Uterus (tissue), 4 donors: ENCODE results near the gene SMOC1. TPM values are rescaled to one million over a fixed set of nuclear protein-coding genes. Genes with fewer than 3 reads are reported as not detected.

Source experiments
- DNase-seq, 2 donors: peaks; one replicate each; pipeline ENCODE4 v3.0.0-alpha.2; 2019 to 2020
- H3K27ac ChIP-seq, 2 donors: fragments of 200-600 bp; sonication (generic); 1 replicate in 1 of 2; 2 replicates in 1 of 2; pipeline ENCODE4 v1.5.1; 2016 to 2018
- H3K27me3 ChIP-seq, 2 donors: fragments of 200-600 bp; sonication (generic); one replicate each; pipeline ENCODE4 v1.5.1; 2018 to 2019; ENCODE audit warnings: control low read depth in 1 of 2
- H3K36me3 ChIP-seq, 2 donors: fragments of 200-600 bp; sonication (generic); one replicate each; pipeline ENCODE4 v1.5.1; 2019; ENCODE audit warnings: control low read depth in 1 of 2
- H3K4me1 ChIP-seq, 2 donors: fragments of 200-600 bp; sonication (generic); one replicate each; pipeline ENCODE4 v1.5.1; 2018 to 2019; ENCODE audit warnings: control low read depth in 1 of 2
- H3K4me3 ChIP-seq, 2 donors: fragments of 200-600 bp; sonication (generic); 1 replicate in 1 of 2; 2 replicates in 1 of 2; pipeline ENCODE4 v1.5.1; 2018 to 2019; ENCODE audit warnings: mild to moderate bottlenecking in 1 of 2
- H3K9me3 ChIP-seq, 2 donors: fragments of 200-600 bp; sonication (generic); one replicate each; pipeline ENCODE4 v1.5.1; 2019; ENCODE audit warnings: control low read depth in 1 of 2
- CTCF ChIP-seq, 4 experiments: fragments of 200-600 bp in 2 of 4; fragments of 450-650 bp in 2 of 4; sonication (generic) in 2 of 4; IDR thresholded peaks; one replicate each; pipeline ENCODE4 v1.5.1; 2016 to 2019; ENCODE audit warnings: antibody characterized with exemption in 4 of 4, mild to moderate bottlenecking in 2 of 4, moderate library complexity in 1 of 4
- POLR2A ChIP-seq, 2 donors: fragments of 450-650 bp; IDR thresholded peaks; one replicate each; pipeline ENCODE4 v1.6.1; 2016; ENCODE audit warnings: antibody characterized with exemption in 2 of 2, mild to moderate bottlenecking in 1 of 2, moderate library complexity in 1 of 2
- intact Hi-C: fragments of 100-400 bp; cut with DNase I; formaldehyde crosslinking; loops from one replicate; pipeline ENCODE4 v1.15.1; 2023; ENCODE audit warnings: low total_unique reads
- total RNA-seq, 4 donors: library from RNA; depleted of rRNA in 3 of 4; stranded (reverse); fragments of >200 nt in 3 of 4; gene quantifications; one replicate each; pipeline versions ENCODE4 v1.1.0 to v1.2.4, GENCODE V29; 2014 to 2023
- donor health status: DM: yes; HTN: yes; CAD: no.

Gene SMOC1
- total RNA-seq, 4 donors from 2014 or later: 0.59 to 2.1 (median 2.0) TPM; not detected in 1

- TF ChIP-seq POLR2A (IDR thresholded peaks at IDR 0.05) (no peak), CTCF (IDR thresholded peaks at IDR 0.05) (no peak)
- no peaks in the 10 kb centered on the region for H3K4me1 ChIP-seq
- no peaks in the 10 kb centered on the region for H3K9me3 ChIP-seq
- no peak for DNase-seq
- intact Hi-C loops: no loop called here
- no peak overlapping the region for H3K27ac ChIP-seq
- no peak overlapping the region for H3K4me3 ChIP-seq
- H3K27me3 ChIP-seq: no peaks in the 10 kb centered on the region
- H3K36me3 ChIP-seq: no peaks in the 10 kb centered on the region
Measured at GRCh38 chr14:69844171-69844570, 35.0 kb upstream of the SMOC1 start.

GRCh38 chr14:69845050-69845581, 34.1 kb upstream of the SMOC1 start:
- intact Hi-C loops: no loop called here
- no peaks in the 10 kb centered on the region for H3K4me1 ChIP-seq
- TF ChIP-seq CTCF (IDR thresholded peaks at IDR 0.05) (no peak), POLR2A (IDR thresholded peaks at IDR 0.05) (no peak)
- H3K27me3 ChIP-seq: no peaks in the 10 kb centered on the region
- H3K36me3 ChIP-seq: no peaks in the 10 kb centered on the region
- no peak overlapping the region for H3K27ac ChIP-seq
- H3K9me3 ChIP-seq: no peaks in the 10 kb centered on the region
- H3K4me3 ChIP-seq: no peak overlapping the region
- DNase-seq: no peak

- H3K4me1 ChIP-seq: no peaks in the 10 kb centered on the region
- H3K27ac ChIP-seq: no peak overlapping the region
- no peaks in the 10 kb centered on the region for H3K9me3 ChIP-seq
- H3K27me3 ChIP-seq: no peaks in the 10 kb centered on the region
- TF ChIP-seq CTCF (IDR thresholded peaks at IDR 0.05) (no peak), POLR2A (IDR thresholded peaks at IDR 0.05) (no peak)
- H3K4me3 ChIP-seq: no peak overlapping the region
- no peak for DNase-seq
- intact Hi-C loops: no loop called here
- H3K36me3 ChIP-seq: no peaks in the 10 kb centered on the region
Measured at GRCh38 chr14:69845787-69846186, 33.4 kb upstream of the SMOC1 start.

- no peak for TF ChIP-seq POLR2A (IDR thresholded peaks at IDR 0.05)
- no peak for TF ChIP-seq CTCF (IDR thresholded peaks at IDR 0.05)
Measured at GRCh38 chr14:69848156-69848555, 31.1 kb upstream of the SMOC1 start.

GRCh38 chr14:69848903-69849391, 30.3 kb upstream of the SMOC1 start:
- DNase-seq: no peak
- H3K36me3 ChIP-seq: no peaks in the 10 kb centered on the region
- intact Hi-C loops: no loop called here
- no peak overlapping the region for H3K4me3 ChIP-seq
- no peaks in the 10 kb centered on the region for H3K9me3 ChIP-seq
- no peaks in the 10 kb centered on the region for H3K27me3 ChIP-seq
- no peaks in the 10 kb centered on the region for H3K4me1 ChIP-seq
- H3K27ac ChIP-seq: no peak overlapping the region
- TF ChIP-seq CTCF (IDR thresholded peaks at IDR 0.05) (no peak), POLR2A (IDR thresholded peaks at IDR 0.05) (no peak)

More at GRCh38 chr14:69848156-69848555, 31.1 kb upstream of the SMOC1 start:
- Histone ChIP-seq H3K9me3 (no peaks in the 10 kb centered on the region), H3K27me3 (no peaks in the 10 kb centered on the region), H3K4me1 (no peaks in the 10 kb centered on the region), H3K36me3 (no peaks in the 10 kb centered on the region), H3K27ac (no peak overlapping the region), H3K4me3 (no peak overlapping the region)
- intact Hi-C loops: no loop called here
- no peak for DNase-seq
